ENCODE results near the gene BCL11B.

Gene BCL11B

DNA sequence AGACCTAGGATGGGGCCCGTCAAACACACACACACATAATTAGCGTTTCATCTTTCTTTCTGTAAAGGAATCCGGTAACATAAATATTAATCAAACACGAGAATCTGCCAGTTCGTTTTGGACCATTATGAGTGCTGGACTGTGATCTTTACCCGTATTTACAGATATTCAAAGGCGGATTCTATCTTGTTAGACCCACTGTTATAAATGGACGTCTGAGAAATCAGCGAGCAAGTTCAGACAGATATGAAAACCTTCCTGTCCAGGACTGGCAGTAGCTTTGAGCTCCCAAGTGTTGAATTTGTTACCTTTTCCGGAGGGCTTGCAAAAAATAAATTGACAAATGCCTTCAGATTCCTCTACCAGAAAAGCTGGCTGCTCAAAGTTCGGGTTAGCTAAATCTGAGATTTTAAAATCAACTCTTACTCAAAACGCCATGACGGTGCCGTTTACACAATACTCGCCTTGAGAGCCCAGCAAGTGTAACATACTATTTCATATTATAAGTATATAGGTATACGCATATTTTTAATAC lies 27.6 kb downstream of the BCL11B start:
- Histone ChIP-seq H3K36me3 (ENCODE audit: control insufficient read depth, insufficient read depth, low read length) (no peaks in the 10 kb centered on the region), H3K4me3 (ENCODE audit: extremely low read depth, insufficient read depth, low read length, poor library complexity, severe bottlenecking) (no peak overlapping the region), H3K27ac (ENCODE audit: low read depth, low read length, severe bottlenecking) (no peak overlapping the region), H3K4me1 (ENCODE audit: control insufficient read depth, insufficient read depth, low read length, poor library complexity, severe bottlenecking) (peaks cover 17% of the 10 kb centered on the region), H3K9me3 (ENCODE audit: control insufficient read depth, low read length) (no peaks in the 10 kb centered on the region)
- WGBS, 2 experiments (ENCODE audit: insufficient coverage in 2 of 2): 88 to 90% methylated on average over 10 to 11 of the region's 16 CpGs

- H3K9me3 ChIP-seq (ENCODE audit: control insufficient read depth, low read length): no peaks in the 10 kb centered on the region
- H3K4me3 ChIP-seq (ENCODE audit: extremely low read depth, insufficient read depth, low read length, poor library complexity, severe bottlenecking): no peak overlapping the region
Measured at GRCh38 chr14:99242816-99243721, 28.9 kb downstream of the BCL11B start.

GRCh38 chr14:99242238-99242637 lies 29.8 kb downstream of the BCL11B start:
- 86 to 90% methylated on average over 11 of the region's 11 CpGs for WGBS, 2 experiments (ENCODE audit: insufficient coverage in 2 of 2)
- H3K36me3 ChIP-seq (ENCODE audit: control insufficient read depth, insufficient read depth, low read length): no peaks in the 10 kb centered on the region

More at GRCh38 chr14:99242816-99243721, 28.9 kb downstream of the BCL11B start:
- Histone ChIP-seq H3K4me1 (ENCODE audit: control insufficient read depth, insufficient read depth, low read length, poor library complexity, severe bottlenecking) (peaks cover 17% of the 10 kb centered on the region), H3K27ac (ENCODE audit: low read depth, low read length, severe bottlenecking) (no peak overlapping the region), H3K36me3 (ENCODE audit: control insufficient read depth, insufficient read depth, low read length) (no peaks in the 10 kb centered on the region)
- WGBS, 2 experiments (ENCODE audit: insufficient coverage in 2 of 2): 75 to 88% methylated on average over 9 of the region's 10 CpGs

GRCh38 chr14:99241325-99242010 lies 30.5 kb downstream of the BCL11B start:
- Histone ChIP-seq H3K4me3 (ENCODE audit: extremely low read depth, insufficient read depth, low read length, poor library complexity, severe bottlenecking) (no peak overlapping the region), H3K9me3 (ENCODE audit: control insufficient read depth, low read length) (no peaks in the 10 kb centered on the region), H3K4me1 (ENCODE audit: control insufficient read depth, insufficient read depth, low read length, poor library complexity, severe bottlenecking) (peaks cover 17% of the 10 kb centered on the region), H3K36me3 (ENCODE audit: control insufficient read depth, insufficient read depth, low read length) (no peaks in the 10 kb centered on the region), H3K27ac (ENCODE audit: low read depth, low read length, severe bottlenecking) (no peak overlapping the region)
- WGBS, 2 experiments (ENCODE audit: insufficient coverage in 2 of 2): 72 to 80% methylated on average over 11 to 13 of the region's 18 CpGs

More at GRCh38 chr14:99242238-99242637, 29.8 kb downstream of the BCL11B start:
- H3K4me1 ChIP-seq (ENCODE audit: control insufficient read depth, insufficient read depth, low read length, poor library complexity, severe bottlenecking): peaks cover 17% of the 10 kb centered on the region
- no peak overlapping the region for H3K27ac ChIP-seq (ENCODE audit: low read depth, low read length, severe bottlenecking)
- H3K9me3 ChIP-seq (ENCODE audit: control insufficient read depth, low read length): no peaks in the 10 kb centered on the region
- no peak overlapping the region for H3K4me3 ChIP-seq (ENCODE audit: extremely low read depth, insufficient read depth, low read length, poor library complexity, severe bottlenecking)

GRCh38 chr14:99240627-99241324 lies 31.2 kb downstream of the BCL11B start:
- 92 to 95% methylated on average over 13 to 16 of the region's 23 CpGs for WGBS, 2 experiments (ENCODE audit: insufficient coverage in 2 of 2)
- Histone ChIP-seq H3K27ac (ENCODE audit: low read depth, low read length, severe bottlenecking) (no peak overlapping the region), H3K36me3 (ENCODE audit: control insufficient read depth, insufficient read depth, low read length) (no peaks in the 10 kb centered on the region), H3K4me1 (ENCODE audit: control insufficient read depth, insufficient read depth, low read length, poor library complexity, severe bottlenecking) (peaks cover 24% of the 10 kb centered on the region), H3K4me3 (ENCODE audit: extremely low read depth, insufficient read depth, low read length, poor library complexity, severe bottlenecking) (no peak overlapping the region), H3K9me3 (ENCODE audit: control insufficient read depth, low read length) (no peaks in the 10 kb centered on the region)

- H3K27ac ChIP-seq (ENCODE audit: low read depth, low read length, severe bottlenecking): no peak overlapping the region
- no peak overlapping the region for H3K4me3 ChIP-seq (ENCODE audit: extremely low read depth, insufficient read depth, low read length, poor library complexity, severe bottlenecking)
- H3K4me1 ChIP-seq (ENCODE audit: control insufficient read depth, insufficient read depth, low read length, poor library complexity, severe bottlenecking): peaks cover 29% of the 10 kb centered on the region
- no peaks in the 10 kb centered on the region for H3K9me3 ChIP-seq (ENCODE audit: control insufficient read depth, low read length)
- no peaks in the 10 kb centered on the region for H3K36me3 ChIP-seq (ENCODE audit: control insufficient read depth, insufficient read depth, low read length)
- WGBS, 2 experiments (ENCODE audit: insufficient coverage in 2 of 2): 63 to 86% methylated on average over 2 to 3 of the region's 7 CpGs
Measured at GRCh38 chr14:99239661-99240092, 32.3 kb downstream of the BCL11B start.

DNA sequence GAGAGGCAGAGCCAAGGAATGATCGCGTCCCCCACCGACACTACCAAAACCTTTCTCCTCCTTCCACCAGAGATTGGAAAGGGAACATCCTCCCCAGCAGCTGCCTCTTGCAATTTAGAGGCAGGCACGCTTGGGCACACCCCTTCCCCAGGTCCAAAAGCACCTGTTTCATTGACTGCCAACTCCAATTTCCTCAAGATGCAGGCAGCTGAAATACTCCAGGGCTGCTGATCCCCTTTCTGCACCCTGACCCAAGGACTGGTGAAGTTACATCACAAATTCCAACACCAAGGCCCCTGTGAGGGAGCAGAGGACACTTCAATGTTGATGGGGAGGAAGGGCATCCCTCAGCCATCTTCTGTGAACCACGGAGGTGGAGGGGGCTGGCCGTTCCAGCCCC lies 33.8 kb downstream of the BCL11B start:
- Histone ChIP-seq H3K4me3 (ENCODE audit: extremely low read depth, insufficient read depth, low read length, poor library complexity, severe bottlenecking) (no peak overlapping the region), H3K4me1 (ENCODE audit: control insufficient read depth, insufficient read depth, low read length, poor library complexity, severe bottlenecking) (peaks cover 37% of the 10 kb centered on the region), H3K36me3 (ENCODE audit: control insufficient read depth, insufficient read depth, low read length) (no peaks in the 10 kb centered on the region), H3K27ac (ENCODE audit: low read depth, low read length, severe bottlenecking) (no peak overlapping the region), H3K9me3 (ENCODE audit: control insufficient read depth, low read length) (no peaks in the 10 kb centered on the region)
- WGBS, 2 experiments (ENCODE audit: insufficient coverage in 2 of 2): 94 to 100% methylated on average over 4 to 6 of the region's 6 CpGs

GRCh38 chr14:99237288-99237687 lies 34.7 kb downstream of the BCL11B start:
- Histone ChIP-seq H3K9me3 (ENCODE audit: control insufficient read depth, low read length) (no peaks in the 10 kb centered on the region), H3K27ac (ENCODE audit: low read depth, low read length, severe bottlenecking) (no peak overlapping the region), H3K36me3 (ENCODE audit: control insufficient read depth, insufficient read depth, low read length) (no peaks in the 10 kb centered on the region), H3K4me3 (ENCODE audit: extremely low read depth, insufficient read depth, low read length, poor library complexity, severe bottlenecking) (no peak overlapping the region), H3K4me1 (ENCODE audit: control insufficient read depth, insufficient read depth, low read length, poor library complexity, severe bottlenecking) (peaks cover 44% of the 10 kb centered on the region)
- WGBS, 2 experiments (ENCODE audit: insufficient coverage in 2 of 2): 91 to 100% methylated on average over 5 to 7 of the region's 7 CpGs

DNA sequence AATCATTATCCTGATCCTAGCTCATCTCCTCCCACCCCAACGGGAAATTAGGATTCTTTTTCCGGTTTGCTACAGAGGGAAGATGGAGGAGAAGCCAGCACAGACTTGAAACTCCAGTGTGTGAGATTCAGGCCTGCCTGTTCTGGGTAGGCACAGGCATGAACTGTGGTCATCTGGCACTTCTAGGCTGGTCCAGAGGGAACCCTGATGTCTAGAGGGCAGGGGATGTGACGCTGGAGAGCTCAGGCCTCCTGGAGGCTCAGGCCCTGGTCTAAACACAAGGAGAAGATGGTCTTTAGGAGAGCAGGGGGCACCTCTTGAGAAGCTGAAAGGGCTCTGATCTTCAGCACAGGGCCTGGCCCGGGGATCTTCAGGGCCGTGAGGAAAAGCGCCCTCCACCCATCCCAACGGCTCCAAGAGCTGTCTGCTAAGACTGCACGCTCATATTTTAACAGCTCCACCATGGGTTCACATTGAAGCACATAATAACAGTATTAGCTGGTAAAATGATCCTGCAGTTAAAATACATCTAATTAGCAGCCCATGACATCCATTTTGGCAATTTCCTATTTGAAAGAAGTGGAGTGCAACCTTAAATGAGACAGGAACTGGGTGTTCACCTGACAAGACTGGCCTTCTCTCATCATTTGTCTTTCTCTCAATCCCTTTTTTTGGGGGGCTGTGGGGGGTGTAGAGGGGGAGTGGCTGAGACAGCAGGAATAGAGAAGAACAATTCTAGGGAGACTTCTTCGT lies 35.4 kb downstream of the BCL11B start:
- H3K9me3 ChIP-seq (ENCODE audit: control insufficient read depth, low read length): no peaks in the 10 kb centered on the region
- WGBS, 2 experiments (ENCODE audit: insufficient coverage in 2 of 2): 85 to 92% methylated on average over 4 to 8 of the region's 9 CpGs
- peaks cover 47% of the 10 kb centered on the region for H3K4me1 ChIP-seq (ENCODE audit: control insufficient read depth, insufficient read depth, low read length, poor library complexity, severe bottlenecking)
- no peak overlapping the region for H3K27ac ChIP-seq (ENCODE audit: low read depth, low read length, severe bottlenecking)
- no peaks in the 10 kb centered on the region for H3K36me3 ChIP-seq (ENCODE audit: control insufficient read depth, insufficient read depth, low read length)
- H3K4me3 ChIP-seq (ENCODE audit: extremely low read depth, insufficient read depth, low read length, poor library complexity, severe bottlenecking): no peak overlapping the region
